Vagina (tissue), 2 donors: ENCODE results near the gene KIF4B. TPM values are rescaled to one million over a fixed set of nuclear protein-coding genes. Genes with fewer than 3 reads are reported as not detected.

Experiments used
- DNase-seq, 2 donors: peaks; one replicate each; pipeline ENCODE4 v3.0.0-alpha.2; 2017; ENCODE audit errors: extremely low spot score in 2 of 2
- H3K27ac ChIP-seq: fragments of 200-600 bp; sonication (generic); one replicate; pipeline ENCODE4 v1.5.1; 2019
- H3K27me3 ChIP-seq: fragments of 200-600 bp; sonication (generic); one replicate; pipeline ENCODE4 v1.5.1; 2019
- H3K36me3 ChIP-seq, 2 donors: fragments of 200-600 bp; sonication (generic); one replicate each; pipeline ENCODE4 v1.5.1; 2017 to 2019
- H3K4me1 ChIP-seq: fragments of 200-600 bp; sonication (generic); one replicate; pipeline ENCODE4 v1.5.1; 2019
- H3K4me3 ChIP-seq, 2 donors: fragments of 200-600 bp; sonication (generic); 1 replicate in 1 of 2; 2 replicates in 1 of 2; pipeline ENCODE4 v1.5.1; 2016 to 2019
- H3K9me3 ChIP-seq: fragments of 200-600 bp; sonication (generic); one replicate; pipeline ENCODE4 v1.5.1; 2019
- POLR2A ChIP-seq, 2 donors: fragments of 450-650 bp; IDR thresholded peaks; one replicate each; pipeline ENCODE4 v1.6.1; 2017; ENCODE audit warnings: antibody characterized with exemption in 2 of 2, mild to moderate bottlenecking in 2 of 2, moderate library complexity in 2 of 2
- POLR2AphosphoS5 ChIP-seq, 2 donors: sonication (generic); formaldehyde crosslinking; IDR thresholded peaks; one replicate each; pipeline ENCODE4 v1.9.0; 2017; ENCODE audit warnings: antibody characterized with exemption in 2 of 2, mild to moderate bottlenecking in 2 of 2, low read depth in 1 of 2; ENCODE audit not compliant: insufficient read depth in 1 of 2
- intact Hi-C: fragments of 100-400 bp; cut with DNase I; formaldehyde crosslinking; loops from one replicate; pipeline ENCODE4 v1.15.1; 2023
- total RNA-seq: library from RNA; depleted of rRNA; stranded (reverse); fragments of >200 nt; gene quantifications from one replicate; pipeline ENCODE4 v1.2.3, GENCODE V29; 2016
- TF ChIP-seq, protein P1 (sequence below), 3 experiments: fragments of 450-650 bp in 2 of 3; fragments of 200-600 bp in 1 of 3; sonication (generic) in 1 of 3; IDR thresholded peaks; one replicate each; pipeline ENCODE4 v1.5.1; 2017 to 2019; ENCODE audit warnings: antibody characterized with exemption in 3 of 3, mild to moderate bottlenecking in 2 of 3, moderate library complexity in 2 of 3

The KIF4B gene
- total RNA-seq, 1 donor from 2014 or later = not detected

GRCh38 chr5:155056644-155057269, 43.2 kb downstream of the KIF4B start:
- Histone ChIP-seq H3K27me3 (no peaks in the 10 kb centered on the region), H3K27ac (no peak overlapping the region), H3K36me3 (no peaks in the 10 kb centered on the region), H3K4me1 (no peaks in the 10 kb centered on the region), H3K9me3 (no peaks in the 10 kb centered on the region), H3K4me3 (no peak overlapping the region)
- TF ChIP-seq POLR2A (IDR thresholded peaks at IDR 0.05) (no peak), POLR2AphosphoS5 (IDR thresholded peaks at IDR 0.05; ENCODE audit: insufficient read depth in 1 of 2, low read depth in 1 of 2) (no peak)
- intact Hi-C loops = no loop called here
- DNase-seq = no peak

DNA sequence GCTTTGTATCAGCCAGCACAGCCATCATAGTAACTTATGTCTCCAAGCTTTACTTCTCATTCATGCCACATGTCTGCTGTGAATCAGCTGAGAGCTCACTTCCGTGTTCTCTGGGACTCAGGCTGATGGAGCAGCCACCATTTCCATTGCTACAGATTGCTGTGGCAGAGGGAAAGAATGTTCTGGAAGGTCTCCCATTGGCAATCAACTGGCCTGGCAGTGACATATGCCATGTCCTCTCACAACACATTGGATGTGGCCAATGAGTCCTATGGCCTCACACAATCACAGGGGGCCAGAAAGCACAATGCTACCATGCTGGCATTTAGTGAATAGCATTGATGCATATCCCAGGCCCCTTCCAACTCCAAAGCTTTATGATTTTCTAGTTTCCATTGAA, 44.1 kb downstream of the KIF4B start:
- Histone ChIP-seq H3K27ac (no peak overlapping the region), H3K4me3 (no peak overlapping the region), H3K4me1 (no peaks in the 10 kb centered on the region), H3K27me3 (no peaks in the 10 kb centered on the region), H3K9me3 (no peaks in the 10 kb centered on the region), H3K36me3 (no peaks in the 10 kb centered on the region)
- DNase-seq = no peak
- intact Hi-C loops = no loop called here
- no peak for TF ChIP-seq POLR2AphosphoS5 (IDR thresholded peaks at IDR 0.05; ENCODE audit: insufficient read depth in 1 of 2, low read depth in 1 of 2)
- TF ChIP-seq, protein P1, sequence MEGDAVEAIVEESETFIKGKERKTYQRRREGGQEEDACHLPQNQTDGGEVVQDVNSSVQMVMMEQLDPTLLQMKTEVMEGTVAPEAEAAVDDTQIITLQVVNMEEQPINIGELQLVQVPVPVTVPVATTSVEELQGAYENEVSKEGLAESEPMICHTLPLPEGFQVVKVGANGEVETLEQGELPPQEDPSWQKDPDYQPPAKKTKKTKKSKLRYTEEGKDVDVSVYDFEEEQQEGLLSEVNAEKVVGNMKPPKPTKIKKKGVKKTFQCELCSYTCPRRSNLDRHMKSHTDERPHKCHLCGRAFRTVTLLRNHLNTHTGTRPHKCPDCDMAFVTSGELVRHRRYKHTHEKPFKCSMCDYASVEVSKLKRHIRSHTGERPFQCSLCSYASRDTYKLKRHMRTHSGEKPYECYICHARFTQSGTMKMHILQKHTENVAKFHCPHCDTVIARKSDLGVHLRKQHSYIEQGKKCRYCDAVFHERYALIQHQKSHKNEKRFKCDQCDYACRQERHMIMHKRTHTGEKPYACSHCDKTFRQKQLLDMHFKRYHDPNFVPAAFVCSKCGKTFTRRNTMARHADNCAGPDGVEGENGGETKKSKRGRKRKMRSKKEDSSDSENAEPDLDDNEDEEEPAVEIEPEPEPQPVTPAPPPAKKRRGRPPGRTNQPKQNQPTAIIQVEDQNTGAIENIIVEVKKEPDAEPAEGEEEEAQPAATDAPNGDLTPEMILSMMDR (IDR thresholded peaks at IDR 0.05) = no peak
- TF ChIP-seq POLR2A (IDR thresholded peaks at IDR 0.05) = no peak

DNA sequence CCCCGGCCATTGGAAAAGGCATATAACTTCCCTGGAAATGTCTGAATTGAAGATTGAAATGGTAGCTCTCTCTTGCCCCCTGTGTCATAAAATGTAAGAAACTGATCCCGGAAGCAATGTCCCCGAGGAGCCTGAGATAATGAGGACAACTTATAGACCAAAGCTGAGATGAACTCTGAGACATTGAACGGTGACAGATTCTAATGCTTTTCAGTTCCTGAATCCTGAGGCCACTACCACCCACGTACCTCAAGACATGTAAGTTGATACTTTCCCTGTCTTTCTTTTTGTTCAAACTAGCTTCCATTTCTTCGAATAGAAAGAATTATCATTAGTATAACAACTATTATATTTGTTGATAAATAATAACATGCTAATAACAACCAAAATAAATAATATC, 51.0 kb downstream of the KIF4B start:
- intact Hi-C loops = no loop called here

DNA sequence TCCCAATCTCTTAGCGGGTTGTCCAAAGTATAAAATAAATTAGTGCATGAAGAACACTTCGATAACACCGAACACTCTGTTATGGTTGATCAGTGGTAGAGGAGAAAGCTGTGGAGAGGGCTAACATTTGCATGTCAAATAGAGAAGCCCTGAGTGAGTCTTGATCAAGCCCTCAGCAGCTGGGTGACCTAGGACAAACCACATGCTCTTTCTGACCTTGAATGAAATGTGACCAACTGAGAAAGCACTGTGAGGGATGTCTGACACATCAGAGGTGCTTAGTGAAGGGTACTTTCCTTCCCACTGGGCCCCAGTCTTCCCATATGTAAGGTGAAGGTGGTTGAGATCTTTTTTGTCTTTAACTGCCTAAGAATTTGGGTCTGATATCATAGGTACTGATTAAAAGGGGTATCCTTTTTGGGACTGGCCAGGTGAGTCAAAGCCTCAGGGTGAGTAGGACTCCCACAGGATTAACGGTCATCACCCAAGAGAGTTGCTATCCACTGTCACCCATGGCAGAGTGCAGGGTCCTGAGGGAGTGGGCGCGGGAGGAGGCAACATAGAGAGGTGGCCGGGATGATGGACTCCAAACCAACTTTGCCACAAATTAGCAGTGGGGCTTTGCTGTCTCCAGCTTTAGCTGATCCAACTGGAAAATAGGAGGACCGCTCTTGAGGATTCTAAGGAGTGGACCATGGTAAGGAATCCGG, 53.5 kb downstream of the KIF4B start:
- TF ChIP-seq POLR2A (IDR thresholded peaks at IDR 0.05) (no peak), POLR2AphosphoS5 (IDR thresholded peaks at IDR 0.05; ENCODE audit: insufficient read depth in 1 of 2, low read depth in 1 of 2) (no peak)
- TF ChIP-seq, protein P1 (IDR thresholded peaks at IDR 0.05) = no peak
- no peaks in the 10 kb centered on the region for H3K9me3 ChIP-seq
- no peaks in the 10 kb centered on the region for H3K27me3 ChIP-seq
- H3K36me3 ChIP-seq = no peaks in the 10 kb centered on the region
- H3K4me1 ChIP-seq = peaks cover 5% of the 10 kb centered on the region
- no peak overlapping the region for H3K27ac ChIP-seq
- no peak for DNase-seq
- intact Hi-C loops = no loop called here
- no peak overlapping the region for H3K4me3 ChIP-seq

More for the DNA sequence above, 51.0 kb downstream of the KIF4B start:
- Histone ChIP-seq H3K4me1 (peaks cover 5% of the 10 kb centered on the region), H3K36me3 (no peaks in the 10 kb centered on the region), H3K4me3 (no peak overlapping the region), H3K27ac (no peak overlapping the region), H3K27me3 (no peaks in the 10 kb centered on the region), H3K9me3 (no peaks in the 10 kb centered on the region)
- DNase-seq = no peak
- no peak for TF ChIP-seq POLR2AphosphoS5 (IDR thresholded peaks at IDR 0.05; ENCODE audit: insufficient read depth in 1 of 2, low read depth in 1 of 2)
- TF ChIP-seq, protein P1 (IDR thresholded peaks at IDR 0.05) = no peak
- TF ChIP-seq POLR2A (IDR thresholded peaks at IDR 0.05) = no peak

Other genes starting within 250 kb of the KIF4B start
- gene FAXDC2, start 163.2 kb upstream of the KIF4B start, total RNA-seq = 35.4 TPM
- gene CNOT8, start 155.1 kb upstream of the KIF4B start, total RNA-seq = 62.1 TPM
- 12.8 TPM for gene GEMIN5, start 75.5 kb upstream of the KIF4B start, total RNA-seq
- gene MRPL22, start 72.7 kb upstream of the KIF4B start, total RNA-seq = 24.8 TPM